K562 (cell line): ENCODE results near the gene EIF4E1B. TPM values are rescaled to one million over a fixed set of nuclear protein-coding genes. Genes with fewer than 3 reads are reported as not detected.

Experiments
- CREB1 ChIP-seq, 2 experiments: sonication (generic) in 1 of 2; formaldehyde crosslinking in 1 of 2; IDR thresholded peaks; 2 replicates each; pipeline versions ENCODE4 v1.6.1 to v1.8.0; 2012 to 2022; ENCODE audit warnings: inconsistent platforms in 1 of 2, mild to moderate bottlenecking in 1 of 2, missing genetic modification reagents in 1 of 2, moderate library complexity in 1 of 2
- DACH1 ChIP-seq: fragments of 450-650 bp; IDR thresholded peaks from 2 replicates; pipeline ENCODE4 v1.6.1; 2018; ENCODE audit not compliant: partially characterized antibody
- EP400 ChIP-seq: fragments of 450-650 bp; IDR thresholded peaks from 2 replicates; pipeline ENCODE4 v1.6.1; 2017; ENCODE audit warnings: antibody characterized with exemption, mild to moderate bottlenecking, moderate library complexity
- GABPB2 ChIP-seq: fragments of 250-450 bp; sonication (Bioruptor Pico); conservative IDR thresholded peaks from 2 replicates; pipeline ENCODE4 v1.5.1; 2021; ENCODE audit warnings: mild to moderate bottlenecking
- HDAC1 ChIP-seq, 2 experiments: fragments of 450-650 bp; IDR thresholded peaks; 2 replicates each; pipeline ENCODE4 v1.6.1; 2016 to 2017; ENCODE audit warnings: inconsistent platforms in 1 of 2, mild to moderate bottlenecking in 1 of 2, moderate library complexity in 1 of 2
- HDAC3 ChIP-seq: fragments of 450-650 bp; IDR thresholded peaks from 2 replicates; pipeline ENCODE4 v1.6.1; 2018; ENCODE audit warnings: borderline replicate concordance, mild to moderate bottlenecking, moderate library complexity; ENCODE audit not compliant: partially characterized antibody
- HMGN3 ChIP-seq: IDR thresholded peaks from 2 replicates; pipeline ENCODE4 v1.6.1; 2011; ENCODE audit warnings: borderline replicate concordance, low read depth, mild to moderate bottlenecking, mixed read lengths, low read length; ENCODE audit not compliant: insufficient read length; ENCODE audit errors: extremely low read depth
- KLF6 ChIP-seq: fragments of 250-450 bp; sonication (Bioruptor Pico); IDR thresholded peaks from 2 replicates; pipeline ENCODE4 v1.4.0; 2020; ENCODE audit warnings: mild to moderate bottlenecking, moderate library complexity, borderline replicate concordance
- MGA ChIP-seq: fragments of 450-650 bp; IDR thresholded peaks from 2 replicates; pipeline ENCODE4 v1.6.1; 2016; ENCODE audit warnings: mild to moderate bottlenecking, moderate library complexity
- MXI1 ChIP-seq: IDR thresholded peaks from 2 replicates; pipeline ENCODE4 v1.6.1; 2011; ENCODE audit warnings: low read depth, mild to moderate bottlenecking, improper control_type of control experiment, low read length
- PPARD ChIP-seq: fragments of 250-450 bp; sonication (Bioruptor Pico); IDR thresholded peaks from 2 replicates; pipeline ENCODE4 v1.8.0; 2022; ENCODE audit warnings: inconsistent platforms, mild to moderate bottlenecking, moderate library complexity
- PURB ChIP-seq: sonication (generic); formaldehyde crosslinking; IDR thresholded peaks from 2 replicates; pipeline ENCODE4 v1.9.0; 2021; ENCODE audit warnings: low read depth, mild to moderate bottlenecking, missing genetic modification reagents
- ZBTB26 ChIP-seq: fragments of 450-650 bp; formaldehyde crosslinking; IDR thresholded peaks from 2 replicates; pipeline ENCODE4 v1.4.0; 2022; ENCODE audit warnings: missing genetic modification characterization
- ZNF232 ChIP-seq: sonication (generic); formaldehyde crosslinking; IDR thresholded peaks from 2 replicates; pipeline ENCODE4 v1.8.0; 2022; ENCODE audit warnings: mild to moderate bottlenecking, missing genetic modification reagents
- polyA plus RNA-seq, 8 experiments: library from polyadenylated mRNA; depleted of rRNA in 4 of 8; stranded (reverse) in 5 of 8; unstranded in 3 of 8; fragments of >200 nt; fragmentation: Nextera tagmentation in 2 of 8; fragmentation: Illumina TruSeq in 1 of 8; extraction: Ambion mirVana in 2 of 8; extraction: Trizol in 1 of 8; gene quantifications; 2 replicates each; pipeline versions ENCODE4 v1.2.1 to v1.2.3, GENCODE V29; 2011 to 2014; ENCODE audit warnings: inconsistent platforms in 1 of 8, missing spikeins in 1 of 8
- total RNA-seq, 7 experiments: library from RNA; depleted of rRNA in 6 of 7; stranded (reverse); fragments of >200 nt in 6 of 7; fragmentation: Illumina TruSeq in 2 of 7; extraction: Trizol in 2 of 7; gene quantifications; 2 replicates each; pipeline versions ENCODE4 v1.2.1 to v1.2.3, GENCODE V29; 2011 to 2021; ENCODE audit warnings: low replicate concordance in 1 of 7

Gene EIF4E1B
- total and polyA plus RNA-seq, 9 of the 15 experiments (the other 6 are each of a cell fraction or from before 2014, with no cell fraction given) = not detected

- TF ChIP-seq MGA = peak; percentile 85
- no peak for TF ChIP-seq KLF6 (CRISPR knock-in tag)
- TF ChIP-seq HMGN3 = no peak
- no peak for TF ChIP-seq ZBTB26 (CRISPR knock-in tag)
- no peak for TF ChIP-seq PPARD (CRISPR knock-in tag)
- TF ChIP-seq EP400 = no peak; the same call in 1 of the 2 replicates
- TF ChIP-seq ZNF232 (CRISPR knock-in tag) = no peak
- no peak for TF ChIP-seq DACH1
- TF ChIP-seq GABPB2 (CRISPR knock-in tag) = no peak
- TF ChIP-seq HDAC1 (IDR thresholded peaks at IDR 0.05) = 0 out of 4 replicates have a peak, but pooled peaks of 1 of the 2 experiments have one; percentile 7
- 0 out of 2 replicates have a peak, but pooled peaks have one; percentile 31 for TF ChIP-seq CREB1 (IDR thresholded peaks at IDR 0.05)
- no peak for TF ChIP-seq CREB1 (CRISPR knock-in tag; IDR thresholded peaks at IDR 0.05)
- no peak for TF ChIP-seq HDAC3
- TF ChIP-seq MXI1 = no peak
- TF ChIP-seq PURB (CRISPR knock-in tag) = no peak
Observed at GRCh38 chr5:176675676-176676360, 45.3 kb downstream of the EIF4E1B start (continued).
